Measurements from ENCODE around the gene HTRA2.

The HTRA2 gene

DNA sequence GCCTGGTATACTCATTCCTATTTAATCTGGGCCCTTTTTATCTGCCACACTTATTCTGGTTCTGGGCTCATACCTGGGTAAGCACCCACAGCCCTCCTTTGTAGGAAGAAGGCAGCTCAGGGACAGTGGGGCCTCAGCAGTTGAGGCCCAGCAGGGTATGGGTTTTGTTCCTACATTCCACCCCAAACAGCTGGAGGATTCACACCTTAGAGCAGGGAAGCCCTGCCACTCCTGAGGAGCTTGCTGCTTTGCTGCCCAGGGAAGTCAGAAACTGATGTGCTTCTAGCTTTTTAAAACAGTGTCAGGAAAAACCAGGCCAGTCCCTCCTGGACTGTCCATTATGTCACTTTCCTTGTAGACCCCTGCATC, 29.2 kb upstream of the HTRA2 start:
- no peak for DNase-seq (ENCODE audit: low read depth in 2 of 2)

DNA sequence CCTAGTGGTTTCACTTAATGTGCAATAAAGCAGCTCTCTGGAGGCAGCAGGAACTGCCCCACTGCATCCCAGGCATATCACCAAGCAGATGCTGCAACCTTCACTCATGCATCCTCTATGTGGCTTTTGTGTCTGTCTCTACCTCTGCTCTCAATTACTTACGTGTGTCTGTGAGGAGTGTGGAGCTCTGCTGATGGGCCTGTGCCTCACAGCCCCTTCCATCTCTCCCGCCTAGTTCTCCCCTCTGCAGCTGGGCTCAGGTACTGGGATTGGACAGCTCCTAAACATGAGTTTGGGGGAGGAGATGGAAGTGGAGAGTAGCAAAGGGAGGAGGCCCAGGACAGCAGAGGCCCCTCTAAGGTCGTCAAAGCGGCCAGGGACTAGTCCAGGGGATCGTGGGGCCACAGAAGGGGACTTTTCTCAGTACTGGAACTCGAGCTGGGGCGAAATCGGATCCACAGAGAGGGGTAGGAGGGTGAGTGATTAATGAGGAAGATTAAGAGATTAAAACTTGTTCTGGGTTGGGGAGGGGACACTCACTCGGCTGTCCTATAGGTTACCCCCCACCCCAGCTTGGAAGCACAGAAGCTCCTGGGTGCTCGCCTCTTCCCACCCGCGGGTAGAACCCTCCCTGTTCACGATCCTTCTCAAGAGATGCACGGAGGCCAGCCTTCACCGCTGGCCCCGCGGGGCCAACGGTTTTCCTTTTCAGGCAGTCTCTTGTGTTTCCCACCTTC, 28.2 kb upstream of the HTRA2 start:
- no peak for DNase-seq (ENCODE audit: low read depth in 2 of 2)

DNA sequence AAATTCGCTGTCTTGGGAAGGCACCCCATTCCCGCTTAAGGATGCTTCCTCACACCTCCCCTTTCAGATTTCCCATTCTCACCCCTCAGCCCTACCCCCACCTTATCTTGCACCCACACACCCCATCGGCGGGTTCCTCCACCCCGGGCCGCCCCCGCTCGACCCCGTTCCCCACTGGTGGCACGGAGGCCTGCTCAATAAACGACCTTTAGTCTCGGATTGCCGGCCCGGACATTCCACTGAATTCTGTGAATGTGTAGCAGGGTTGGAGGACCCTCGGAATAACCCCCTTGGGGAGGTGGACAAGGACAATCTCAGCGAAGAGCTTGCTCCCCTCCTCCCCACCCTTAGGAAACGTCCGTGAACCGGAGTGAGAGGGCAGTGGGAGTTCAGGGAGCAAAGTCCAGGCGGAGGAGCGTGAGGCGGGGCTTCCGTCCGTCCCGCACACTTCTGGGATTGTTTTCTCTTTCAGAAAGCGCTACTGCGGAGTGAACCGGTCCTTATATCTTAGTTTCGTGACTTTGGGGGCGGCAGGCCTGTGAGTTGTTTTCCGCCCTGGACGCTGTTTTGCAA, 27.5 kb upstream of the HTRA2 start:
- no peak for DNase-seq (ENCODE audit: low read depth in 2 of 2)

DNA sequence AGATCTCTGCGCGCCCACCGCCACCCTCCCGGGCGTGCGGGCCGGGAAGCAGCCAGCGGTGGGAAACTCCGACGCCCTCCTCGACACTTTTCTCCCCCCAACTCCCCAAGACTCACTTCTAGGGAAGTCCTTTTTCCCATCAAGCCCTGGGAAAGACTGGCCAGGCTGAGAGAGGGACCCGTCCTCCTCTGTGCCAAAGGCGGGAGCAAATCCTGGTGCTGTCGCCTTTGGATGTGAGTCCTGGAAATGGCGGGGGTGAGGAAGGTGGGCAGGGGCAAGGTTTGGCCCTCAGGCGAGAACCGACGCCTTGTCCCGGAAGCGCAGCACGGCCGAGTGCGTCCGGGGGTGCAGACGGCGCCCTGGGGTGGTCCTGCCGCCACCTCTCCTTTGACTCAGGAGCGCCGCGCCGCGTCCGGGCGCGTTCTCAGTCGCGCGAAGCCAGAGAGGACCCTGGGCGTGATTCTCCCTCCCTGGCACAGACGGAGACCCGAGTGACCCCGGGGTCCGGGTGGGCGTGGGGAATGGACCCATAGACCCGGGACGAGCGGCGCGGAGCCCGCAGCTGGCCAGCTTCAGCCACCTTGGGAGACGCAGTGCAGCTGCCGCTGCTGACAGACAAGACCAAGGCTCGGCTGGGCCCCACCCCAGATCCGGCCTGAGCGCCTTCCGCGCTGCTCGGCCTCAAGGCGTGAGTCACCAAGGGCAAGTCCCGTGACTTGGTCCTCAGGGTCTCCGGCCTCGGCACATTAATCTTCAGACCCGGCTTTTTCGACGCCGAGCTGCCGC, 26.8 kb upstream of the HTRA2 start:
- no peak for DNase-seq (ENCODE audit: low read depth in 2 of 2)

DNA sequence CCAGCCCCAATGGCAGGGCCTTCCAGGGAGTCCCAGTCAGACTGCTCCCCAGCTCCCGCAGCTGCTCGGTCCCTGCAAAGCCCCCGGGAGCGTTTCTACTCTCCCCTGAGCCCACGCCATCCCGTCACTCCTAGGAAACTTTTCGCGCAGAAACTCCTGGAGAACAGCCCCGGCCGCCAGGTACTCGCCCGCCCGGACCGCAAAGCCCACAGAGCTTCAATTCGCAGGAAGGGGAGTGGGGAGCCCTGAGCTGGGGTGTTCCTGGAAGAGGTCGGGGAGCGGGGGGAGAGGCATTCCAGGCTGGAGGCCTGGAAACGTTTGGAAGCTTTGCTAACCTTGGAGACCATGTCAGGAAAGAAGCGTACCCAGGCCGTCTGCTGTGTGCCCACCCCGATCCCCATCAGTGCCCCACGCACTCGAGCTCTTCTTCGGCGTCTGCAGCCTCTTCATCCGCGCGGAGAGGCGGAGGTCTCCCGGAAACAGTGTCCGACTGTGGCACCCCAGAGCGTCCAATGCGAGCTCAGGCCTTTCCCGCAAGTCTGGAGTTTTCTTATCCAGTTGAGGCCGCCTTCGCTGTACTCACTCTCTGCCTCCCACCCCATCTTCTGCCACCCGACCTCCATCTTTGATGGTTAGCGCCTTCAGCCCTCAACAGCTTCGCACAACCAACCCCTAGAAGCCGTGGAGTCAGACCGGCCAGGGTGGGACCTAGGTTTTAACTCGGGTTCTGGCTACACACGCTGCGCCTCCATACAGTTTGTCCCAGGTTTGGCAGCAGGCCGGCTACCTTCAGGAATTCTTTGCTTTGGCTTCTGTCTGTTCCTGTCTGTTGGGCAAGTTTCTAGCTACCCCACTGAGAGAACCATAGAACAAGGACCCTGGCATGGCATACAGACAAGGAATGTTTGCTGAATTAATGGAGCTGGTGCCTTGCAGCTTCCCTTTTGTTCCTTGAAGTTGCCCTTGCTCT, 25.9 kb upstream of the HTRA2 start:
- DNase-seq (ENCODE audit: low read depth in 2 of 2), result no peak

DNA sequence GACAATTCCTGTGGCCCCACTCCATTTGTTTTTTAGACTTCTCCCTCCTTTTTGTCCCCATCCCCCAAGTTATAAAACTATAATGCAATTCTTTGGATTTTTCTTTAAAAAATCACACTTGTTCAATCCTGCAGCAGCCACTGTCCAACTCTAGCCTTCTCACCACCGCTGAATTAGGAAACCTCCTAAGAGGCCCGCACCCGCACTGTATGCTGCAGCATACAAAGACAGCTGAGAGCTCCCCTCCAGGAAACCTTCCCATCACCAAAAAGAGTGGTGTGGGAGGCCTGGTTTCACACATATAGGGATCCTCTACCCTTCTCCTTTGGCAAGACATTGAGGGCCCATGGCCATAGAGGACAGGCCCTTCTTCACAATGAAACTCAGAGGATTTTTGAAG, 25.1 kb upstream of the HTRA2 start:
- DNase-seq (ENCODE audit: low read depth in 2 of 2), result no peak

DNA sequence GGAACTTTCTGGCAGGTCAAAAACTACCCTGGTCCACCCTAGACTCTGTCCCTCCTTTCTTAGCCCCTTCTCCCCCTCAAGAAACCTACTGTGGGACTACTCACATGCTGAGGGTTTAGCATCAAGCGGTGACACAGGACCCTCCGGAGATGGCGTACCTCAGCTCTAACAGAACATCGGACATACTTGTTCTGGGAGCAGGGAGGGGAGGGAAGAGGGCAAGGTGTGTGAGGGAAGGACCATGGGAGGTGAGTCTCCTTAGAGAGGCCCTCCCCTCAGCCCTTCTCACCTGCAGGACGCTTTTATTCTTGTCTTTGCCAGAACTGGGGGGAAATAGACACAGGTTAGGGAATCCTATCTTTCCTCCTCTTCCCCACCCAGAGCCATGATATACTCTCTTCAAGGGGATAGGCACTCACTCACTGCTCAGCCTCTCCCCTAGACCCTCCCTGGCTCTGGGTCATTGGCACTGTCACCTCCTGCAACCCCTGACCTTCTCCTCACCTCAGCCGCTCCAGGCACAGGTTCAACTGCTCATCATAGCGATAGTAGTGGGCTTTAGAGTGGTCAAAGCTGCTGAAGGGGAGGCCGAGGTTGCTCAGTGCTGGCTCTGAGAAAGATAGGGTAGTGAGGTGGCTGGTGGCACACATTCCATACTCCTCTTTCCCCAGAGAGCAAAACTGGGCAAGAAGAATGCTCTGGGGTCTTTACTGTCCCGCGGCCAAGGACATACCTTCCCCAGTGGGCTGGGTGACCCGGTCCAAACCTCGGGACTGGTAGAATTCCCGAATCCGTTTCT, 24.1 kb upstream of the HTRA2 start:
- DNase-seq (ENCODE audit: low read depth in 2 of 2), result no peak

DNA sequence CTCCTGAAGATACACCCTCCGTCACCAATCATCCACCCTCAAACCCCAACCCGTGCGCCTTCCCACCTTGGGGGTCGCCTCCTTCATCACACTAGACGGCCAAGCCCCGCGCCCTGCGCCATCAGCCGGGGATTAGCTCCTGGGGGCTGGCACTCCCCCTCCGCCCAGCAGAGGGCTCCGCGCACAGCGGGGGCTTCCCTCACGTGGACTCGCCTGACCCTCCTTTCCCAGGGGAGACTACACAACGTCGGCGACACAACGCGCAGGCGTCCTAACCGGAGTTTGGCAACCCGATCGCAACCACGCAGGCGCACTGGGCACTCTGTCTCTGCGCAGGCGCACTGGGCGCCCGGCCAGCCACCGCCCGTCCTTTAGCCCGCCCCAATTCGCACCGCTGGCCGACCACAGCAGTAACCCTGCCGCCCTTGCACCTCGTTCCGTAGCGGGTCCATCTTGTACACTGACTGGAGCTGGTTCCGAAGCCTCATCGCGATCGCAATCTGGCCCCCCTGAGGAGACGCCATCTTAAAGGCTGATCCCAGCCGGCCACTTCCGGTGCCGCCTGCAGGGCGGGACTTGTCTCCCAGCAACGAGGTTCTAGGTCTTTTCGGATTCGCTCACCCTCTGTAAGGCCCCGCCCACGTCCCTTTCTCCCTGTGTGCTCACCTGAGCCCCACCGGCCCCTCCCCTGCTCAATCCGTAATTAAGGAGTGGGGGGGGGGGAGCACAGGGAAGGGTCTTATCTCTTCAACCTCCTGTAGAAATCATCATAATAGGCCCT, 22.4 kb upstream of the HTRA2 start, which contains the start of gene PCGF1:
PCGF1 (minus strand) TSS at position 551 of the 781 bp plus-strand sequence; CDS start at position 524, 27 bp downstream.
- DNase-seq (ENCODE audit: low read depth in 2 of 2), result peak; percentile 95

DNA sequence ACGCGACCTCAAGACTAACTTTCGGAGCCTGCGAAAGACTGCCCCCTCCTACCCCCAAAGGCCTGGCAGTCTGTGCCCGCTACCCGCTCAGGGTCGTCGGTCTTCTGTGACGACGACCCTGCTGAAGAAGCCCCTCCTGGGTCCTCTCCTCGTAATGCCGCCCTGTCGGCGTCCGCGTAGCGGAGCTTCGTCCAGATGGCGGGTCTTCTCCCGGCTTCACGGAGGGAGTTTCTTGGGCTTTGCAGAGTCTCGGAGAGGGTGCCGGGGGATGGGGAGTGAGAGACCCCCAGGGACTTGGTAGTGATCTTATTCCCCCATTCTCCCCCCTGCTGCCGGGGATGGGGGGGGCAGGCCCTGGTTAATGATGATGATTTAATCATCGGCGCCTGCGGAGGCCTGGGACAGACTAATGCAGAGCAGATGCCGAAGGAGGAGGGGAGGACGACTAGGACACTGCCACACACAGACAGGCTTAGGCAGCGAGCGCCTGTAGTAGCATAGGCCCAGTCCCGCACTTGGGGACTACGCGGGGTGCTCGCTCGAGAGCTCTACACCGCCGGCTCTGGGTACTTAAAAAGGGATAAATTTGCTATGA, 21.7 kb upstream of the HTRA2 start:
- peak; percentile 75 to 78 for DNase-seq (ENCODE audit: low read depth in 2 of 2)

DNA sequence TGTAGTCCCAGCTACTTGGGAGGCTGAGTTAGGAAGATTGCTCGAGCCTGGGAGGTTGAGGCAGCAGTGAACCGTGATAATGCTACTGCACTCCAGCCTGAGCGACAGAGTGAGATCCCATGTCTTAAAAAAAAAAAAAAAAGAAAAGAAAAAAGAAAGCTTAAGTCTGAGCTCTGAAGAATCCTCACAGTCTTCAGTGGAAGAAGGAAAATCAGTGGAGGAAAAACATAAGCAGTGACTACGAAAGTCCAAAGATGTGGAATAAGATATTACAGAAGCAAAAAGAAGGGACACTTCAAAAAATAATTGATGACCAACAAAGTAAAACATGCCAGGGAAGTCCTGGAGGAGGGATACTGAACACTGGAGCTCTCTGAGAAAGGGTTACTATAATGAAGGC, 19.5 kb upstream of the HTRA2 start:
- no peak for DNase-seq (ENCODE audit: low read depth in 2 of 2)

DNA sequence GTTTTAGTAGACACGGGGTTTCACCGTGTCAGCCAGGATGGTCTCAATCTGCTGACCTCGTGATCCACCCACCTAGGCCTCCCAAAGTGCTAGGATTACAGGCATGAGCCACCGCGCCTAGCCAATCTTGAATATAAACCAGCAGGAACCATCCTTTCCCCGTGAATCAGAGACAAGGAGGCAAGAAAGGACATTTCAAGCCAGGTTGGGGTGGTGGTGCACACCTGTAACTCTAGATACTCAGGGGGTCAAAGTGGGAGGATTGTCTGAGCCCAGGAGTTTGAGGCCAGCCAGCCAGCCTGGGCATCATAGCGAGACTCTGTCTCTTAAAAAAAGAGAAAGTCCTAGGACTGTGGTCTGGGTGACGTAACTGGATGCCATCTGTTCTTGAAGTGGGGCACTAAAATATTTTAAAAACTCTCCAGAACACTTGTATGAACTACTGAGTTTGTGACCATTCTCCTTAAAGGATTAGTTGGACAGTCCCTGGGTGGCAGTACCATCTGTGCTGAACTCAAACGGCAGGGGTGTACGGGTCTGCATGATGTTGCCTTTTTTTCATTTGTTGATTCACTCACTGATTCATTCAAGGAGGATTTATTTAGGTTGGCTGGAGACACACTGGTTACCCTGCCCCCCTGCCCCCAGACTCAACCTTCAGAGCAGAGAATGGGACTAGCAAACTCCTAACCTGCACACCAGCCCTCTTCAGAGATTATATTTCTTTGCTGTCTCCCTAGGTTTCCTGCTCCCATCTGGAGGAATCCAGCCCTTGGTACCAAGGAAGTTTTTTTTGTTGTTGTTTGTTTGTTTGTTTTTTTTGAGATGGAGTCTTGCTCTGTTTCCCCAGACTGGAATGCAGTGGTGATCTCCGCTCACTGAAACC, 18.4 kb upstream of the HTRA2 start:
- no peak for DNase-seq (ENCODE audit: low read depth in 2 of 2)

DNA sequence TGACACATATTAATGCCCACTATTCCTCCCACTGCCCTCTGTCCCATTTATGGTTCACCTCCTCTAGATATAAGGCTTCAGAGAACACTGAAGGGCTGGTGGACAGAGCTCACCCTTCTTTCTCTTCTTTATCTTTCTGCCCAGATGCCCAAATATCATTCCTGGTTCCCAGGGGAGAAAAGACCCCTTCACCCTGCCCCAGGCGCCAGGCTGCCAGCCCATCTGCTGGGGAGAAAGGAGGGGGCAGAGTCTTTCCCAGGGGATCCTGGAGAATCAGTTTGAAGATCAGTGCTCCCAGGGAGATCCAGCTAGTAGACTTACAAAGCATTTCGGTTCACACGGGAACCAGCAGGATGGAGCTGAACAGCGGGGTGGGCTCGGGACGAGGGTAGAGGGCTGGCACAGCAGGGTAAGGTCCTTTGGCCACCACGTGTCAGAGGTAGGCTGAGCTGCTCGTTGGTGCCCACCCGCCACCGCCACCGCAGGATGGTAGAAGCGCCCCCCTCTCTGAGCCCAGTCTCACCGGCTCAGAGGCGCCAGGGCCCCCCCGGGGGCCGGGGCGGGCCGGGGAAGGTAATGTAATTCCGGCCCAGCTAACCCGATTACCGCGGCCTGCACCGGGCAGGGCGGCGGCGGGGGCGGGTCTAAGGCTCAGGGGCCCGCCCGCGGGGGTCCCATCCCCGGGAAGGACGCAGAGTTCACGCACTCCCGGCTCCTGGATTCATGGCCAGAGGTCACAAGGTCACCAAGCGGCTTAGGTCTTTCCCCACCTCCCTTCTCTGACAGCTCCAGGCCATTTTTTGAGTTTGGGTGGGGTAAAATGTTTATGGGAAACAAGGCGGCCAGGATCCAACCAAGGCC, 16.8 kb upstream of the HTRA2 start:
- DNase-seq (ENCODE audit: low read depth in 2 of 2), result no peak

DNA sequence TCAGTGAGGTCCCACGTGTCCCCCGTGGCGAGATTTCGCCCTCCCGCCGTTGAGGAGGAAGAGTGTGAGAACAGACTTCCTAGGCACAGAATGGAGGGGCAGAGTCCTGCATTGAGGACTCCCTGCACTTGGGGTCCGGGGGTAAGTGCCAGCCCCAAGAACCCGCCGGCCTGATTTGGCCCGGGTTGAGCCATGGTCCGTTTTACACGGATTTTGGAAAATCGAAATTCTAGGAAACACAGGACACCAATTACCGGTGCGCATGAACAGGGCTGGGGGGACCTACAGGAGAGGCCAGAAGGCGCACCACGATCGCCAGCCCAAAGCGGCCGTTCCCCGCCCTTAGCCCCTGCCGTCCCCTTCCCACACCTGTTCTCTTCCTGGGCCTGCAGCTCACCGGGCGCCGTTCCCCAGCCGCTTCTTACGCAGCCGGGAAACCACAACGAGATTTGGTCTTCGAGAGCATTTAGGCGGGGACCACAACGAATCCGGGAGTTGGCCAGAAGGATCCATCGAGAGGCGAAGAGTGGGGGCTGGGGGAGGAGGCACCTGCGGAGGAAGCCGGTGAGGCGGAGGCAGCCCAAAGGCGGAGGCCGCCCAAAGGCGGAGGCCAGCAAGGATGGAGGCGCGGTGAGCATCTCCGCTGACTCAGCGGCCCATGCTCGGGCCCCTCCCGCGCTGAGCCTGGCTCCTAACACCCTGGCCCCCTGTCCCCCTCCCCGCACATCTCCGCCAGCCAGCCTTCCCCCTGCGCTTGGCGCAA, 15.9 kb upstream of the HTRA2 start:
- DNase-seq (ENCODE audit: low read depth in 2 of 2), result no peak

DNA sequence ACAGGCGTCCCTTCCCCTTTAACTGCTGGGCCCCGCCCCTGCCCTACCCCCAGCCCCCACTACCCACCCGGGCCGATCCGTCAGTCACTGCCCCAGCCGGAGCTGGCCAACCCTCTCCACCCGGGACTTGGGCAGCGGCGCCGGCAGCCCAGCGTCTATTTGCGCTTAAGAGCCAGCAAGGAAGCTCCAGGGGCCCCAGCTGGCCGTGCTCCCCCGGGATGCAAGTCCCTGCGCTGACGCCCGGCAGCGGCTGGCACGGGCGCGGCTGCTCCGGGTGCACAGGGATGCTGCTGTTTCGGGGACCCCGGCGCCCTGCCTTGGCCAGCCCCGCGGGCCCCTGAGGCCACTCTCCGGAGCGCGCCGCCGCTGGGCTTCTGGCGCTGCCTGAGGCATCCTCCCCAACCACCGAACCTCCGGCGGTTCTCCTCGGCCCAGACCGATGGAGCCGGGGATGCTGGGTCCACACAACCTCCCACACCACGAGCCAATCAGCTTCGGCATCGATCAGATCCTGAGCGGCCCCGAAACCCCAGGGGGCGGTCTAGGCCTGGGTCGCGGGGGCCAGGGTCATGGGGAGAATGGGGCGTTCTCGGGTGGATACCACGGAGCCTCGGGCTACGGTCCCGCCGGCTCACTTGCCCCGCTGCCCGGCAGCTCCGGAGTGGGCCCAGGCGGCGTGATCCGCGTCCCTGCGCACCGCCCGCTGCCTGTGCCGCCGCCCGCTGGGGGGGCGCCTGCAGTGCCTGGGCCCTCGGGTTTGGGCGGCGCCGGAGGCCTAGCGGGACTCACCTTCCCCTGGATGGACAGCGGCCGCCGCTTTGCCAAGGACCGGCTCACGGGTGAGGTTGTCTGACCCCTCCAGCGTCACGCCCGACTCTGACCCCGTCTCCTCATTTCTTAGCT, 15.1 kb upstream of the HTRA2 start, which contains the start of gene TLX2:
TLX2 (plus strand) TSS at position 83 of the 903 bp plus-strand sequence; CDS start at position 440, 357 bp downstream.
- no peak for DNase-seq (ENCODE audit: low read depth in 2 of 2)

DNA sequence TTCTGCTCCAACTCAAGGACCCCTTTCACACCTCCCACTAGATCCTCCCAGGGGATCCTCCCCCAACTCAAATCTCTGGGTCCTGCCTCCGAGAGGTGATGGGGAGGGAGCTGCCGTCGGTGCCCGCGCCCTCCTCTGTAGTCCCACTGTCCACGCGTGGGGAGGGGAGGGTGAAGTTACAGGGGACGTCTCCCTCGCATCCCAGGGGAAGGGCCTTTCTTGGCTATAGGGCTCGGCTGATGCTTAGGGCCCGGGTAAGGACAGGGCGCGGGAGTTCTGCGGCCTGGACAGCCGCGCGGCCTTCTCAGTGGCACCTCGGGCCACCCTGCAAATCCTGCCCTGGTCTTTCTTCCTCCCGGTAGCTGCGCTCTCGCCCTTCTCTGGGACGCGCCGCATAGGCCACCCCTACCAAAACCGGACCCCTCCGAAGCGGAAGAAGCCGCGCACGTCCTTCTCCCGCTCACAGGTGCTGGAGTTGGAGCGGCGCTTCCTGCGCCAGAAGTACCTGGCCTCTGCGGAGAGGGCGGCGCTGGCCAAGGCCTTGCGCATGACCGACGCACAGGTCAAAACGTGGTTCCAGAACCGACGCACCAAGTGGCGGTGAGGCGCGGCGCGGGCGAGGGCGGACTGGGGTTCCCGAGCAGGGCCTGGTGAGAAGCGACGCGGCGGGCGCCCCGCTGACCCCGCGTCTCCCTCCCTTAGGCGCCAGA, 14.3 kb upstream of the HTRA2 start:
- DNase-seq (ENCODE audit: low read depth in 2 of 2), result no peak
